Lung (tissue), 12 donors: Measurements from ENCODE around the gene PRKD2. TPM values are rescaled to one million over a fixed set of nuclear protein-coding genes. Genes with fewer than 3 reads are reported as not detected.

Experiments
- ATAC-seq: fragments of 200-7000 bp; cut with Tn5 transposase; one replicate; pipeline ENCODE4 v1.9.1; 2020; ENCODE audit warnings: moderate number of reproducible peaks; ENCODE audit not compliant: insufficient read depth, low FRiP score
- DNase-seq, 3 donors: peaks; one replicate each; pipeline ENCODE4 v3.0.0-alpha.2; 2013 to 2017
- H3K27ac ChIP-seq, 2 donors: one replicate each; pipeline ENCODE4 v1.5.1; 2013; ENCODE audit warnings: mild to moderate bottlenecking in 2 of 2, moderate library complexity in 2 of 2, control low read depth in 1 of 2, inconsistent platforms in 1 of 2, low read depth in 1 of 2, low read length in 1 of 2
- H3K27me3 ChIP-seq, 3 donors: one replicate each; pipeline ENCODE4 v1.5.1; 2013; ENCODE audit warnings: low read length in 2 of 3; ENCODE audit not compliant: control insufficient read depth in 3 of 3, insufficient read depth in 3 of 3
- H3K36me3 ChIP-seq, 4 donors: one replicate each; pipeline ENCODE4 v1.5.1; 2013; ENCODE audit warnings: low read length in 4 of 4, mild to moderate bottlenecking in 1 of 4, moderate library complexity in 1 of 4; ENCODE audit not compliant: control insufficient read depth in 4 of 4, insufficient read depth in 4 of 4
- H3K4me1 ChIP-seq, 5 donors: one replicate each; pipeline ENCODE4 v1.5.1; 2013; ENCODE audit warnings: low read length in 5 of 5, mild to moderate bottlenecking in 2 of 5, moderate library complexity in 1 of 5; ENCODE audit not compliant: control insufficient read depth in 5 of 5, insufficient read depth in 5 of 5
- H3K4me3 ChIP-seq: one replicate; pipeline ENCODE4 v1.5.1; 2013; ENCODE audit warnings: mild to moderate bottlenecking, control low read depth, moderate library complexity
- H3K9ac ChIP-seq, 2 donors: one replicate each; pipeline ENCODE4 v1.5.1; 2013; ENCODE audit warnings: low read length in 2 of 2, control low read depth in 1 of 2; ENCODE audit not compliant: insufficient read depth in 1 of 2
- H3K9me3 ChIP-seq, 4 donors: one replicate each; pipeline ENCODE4 v1.5.1; 2013; ENCODE audit warnings: low read length in 3 of 4, mild to moderate bottlenecking in 1 of 4, moderate library complexity in 1 of 4; ENCODE audit not compliant: control insufficient read depth in 4 of 4, insufficient read depth in 3 of 4
- WGBS, 2 donors: extraction: QIAGEN DNeasy Blood & Tissue Kit; methylation state at CpG; one replicate each; pipeline ENCODE4 v1.1.7; 2013; 5-methylcytosine and 5-hydroxymethylcytosine counted together
- polyA plus RNA-seq, 2 donors: library from polyadenylated mRNA; stranded (reverse); fragments of 200-250 nt; gene quantifications; one replicate each; pipeline ENCODE4 v1.2.1, GENCODE V29; 2013
- total RNA-seq, 2 donors: library from RNA; depleted of rRNA in 1 of 2; stranded (reverse); fragments of >200 nt in 1 of 2; gene quantifications; one replicate each; pipeline ENCODE4 v1.2.1, GENCODE V29; 2014 to 2021
- TF ChIP-seq, protein P1 (sequence below): IDR thresholded peaks from 2 replicates; pipeline ENCODE4 v1.5.1; 2012; ENCODE audit warnings: mild to moderate bottlenecking; ENCODE audit errors: control extremely low read depth, extremely low read depth
- donor health status: control.
- donor health status: control.
- donor health status: Bipolar disorder and iron deficiency.
- donor health status: healthy.
- donor health status: DM: yes; HTN: yes; CAD: no.

PRKD2 gene
- total and polyA plus RNA-seq, 4 donors, result 35.5 to 56.2 (median 45.1) TPM

- Histone ChIP-seq H3K9me3 (no peaks in the 10 kb centered on the region), H3K27me3 (no peaks in the 10 kb centered on the region), H3K27ac (no peak overlapping the region), H3K4me1 (peaks cover 5 to 37% (median 13%) of the 10 kb centered on the region in 5 donors), H3K4me3 (no peak overlapping the region), H3K36me3 (peaks cover 0 to 4% (median 1%) of the 10 kb centered on the region in 4 donors), H3K9ac (no peak overlapping the region)
- ATAC-seq (no peak), DNase-seq (no peak)
- WGBS, 2 donors, result 70 to 80% methylated on average over 12 of the region's 12 CpGs
- TF ChIP-seq, protein P1, sequence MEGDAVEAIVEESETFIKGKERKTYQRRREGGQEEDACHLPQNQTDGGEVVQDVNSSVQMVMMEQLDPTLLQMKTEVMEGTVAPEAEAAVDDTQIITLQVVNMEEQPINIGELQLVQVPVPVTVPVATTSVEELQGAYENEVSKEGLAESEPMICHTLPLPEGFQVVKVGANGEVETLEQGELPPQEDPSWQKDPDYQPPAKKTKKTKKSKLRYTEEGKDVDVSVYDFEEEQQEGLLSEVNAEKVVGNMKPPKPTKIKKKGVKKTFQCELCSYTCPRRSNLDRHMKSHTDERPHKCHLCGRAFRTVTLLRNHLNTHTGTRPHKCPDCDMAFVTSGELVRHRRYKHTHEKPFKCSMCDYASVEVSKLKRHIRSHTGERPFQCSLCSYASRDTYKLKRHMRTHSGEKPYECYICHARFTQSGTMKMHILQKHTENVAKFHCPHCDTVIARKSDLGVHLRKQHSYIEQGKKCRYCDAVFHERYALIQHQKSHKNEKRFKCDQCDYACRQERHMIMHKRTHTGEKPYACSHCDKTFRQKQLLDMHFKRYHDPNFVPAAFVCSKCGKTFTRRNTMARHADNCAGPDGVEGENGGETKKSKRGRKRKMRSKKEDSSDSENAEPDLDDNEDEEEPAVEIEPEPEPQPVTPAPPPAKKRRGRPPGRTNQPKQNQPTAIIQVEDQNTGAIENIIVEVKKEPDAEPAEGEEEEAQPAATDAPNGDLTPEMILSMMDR, result no peak
These were observed 27.2 kb upstream of the PRKD2 start for GRCh38 chr19:46744005-46744691.

GRCh38 chr19:46742926-46743480, 26.1 kb upstream of the PRKD2 start:
- Histone ChIP-seq H3K27ac (no peak overlapping the region), H3K27me3 (no peaks in the 10 kb centered on the region), H3K4me3 (no peak overlapping the region), H3K9ac (no peak overlapping the region), H3K9me3 (no peaks in the 10 kb centered on the region), H3K4me1 (peaks cover 6 to 47% (median 16%) of the 10 kb centered on the region in 5 donors), H3K36me3 (peaks cover 0 to 13% (median 3%) of the 10 kb centered on the region in 4 donors)
- TF ChIP-seq, protein P1, result no peak
- 66 to 67% methylated on average over 4 of the region's 4 CpGs for WGBS, 2 donors
- ATAC-seq (no peak), DNase-seq (peak in 1 of 3 donors; percentile 53)

DNA sequence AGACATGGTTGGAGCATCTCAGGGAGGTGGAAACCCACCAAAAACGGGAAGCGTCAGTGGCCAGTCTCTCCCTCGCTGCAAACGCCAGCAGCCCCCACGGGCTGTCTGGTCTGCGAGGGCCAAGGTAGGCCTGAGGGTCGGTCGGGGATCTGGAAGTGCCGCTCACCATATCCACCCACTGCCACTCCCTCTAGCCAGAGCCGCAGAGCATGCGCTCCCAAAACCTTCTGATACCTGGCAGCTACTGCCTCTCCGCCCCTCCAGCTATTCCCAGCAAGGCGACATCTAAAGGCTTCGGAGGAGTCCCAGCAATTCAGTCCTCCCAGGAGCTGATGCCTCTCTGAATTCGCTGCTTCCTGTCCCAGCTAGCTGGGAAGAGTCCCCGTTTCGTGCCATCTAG, 24.5 kb upstream of the PRKD2 start:
- 87 to 88% methylated on average over 17 of the region's 17 CpGs for WGBS, 2 donors
- peaks cover 9 to 48% (median 24%) of the 10 kb centered on the region in 5 donors for H3K4me1 ChIP-seq

More for the DNA sequence above, 24.5 kb upstream of the PRKD2 start:
- no peaks in the 10 kb centered on the region for H3K27me3 ChIP-seq
- TF ChIP-seq, protein P1, result no peak
- no peak overlapping the region for H3K27ac ChIP-seq
- H3K4me3 ChIP-seq, result no peak overlapping the region
- no peak for ATAC-seq
- H3K9ac ChIP-seq, result no peak overlapping the region
- no peaks in the 10 kb centered on the region for H3K9me3 ChIP-seq
- DNase-seq, result no peak
- peaks cover 0 to 27% (median 8%) of the 10 kb centered on the region in 4 donors for H3K36me3 ChIP-seq
